Astrocyte (in vitro differentiated cells and primary cell): ENCODE measurements around the gene ZSWIM4. TPM values are rescaled to one million over a fixed set of nuclear protein-coding genes. Genes with fewer than 3 reads are reported as not detected.

Source experiments
- DNase-seq: peaks from one replicate; pipeline ENCODE4 v3.0.0-alpha.2; 2010; ENCODE audit warnings: low read depth
- FAIRE-seq: peaks from 2 replicates; lab custom pipeline; 2011; peaks lifted over from hg19 to GRCh38; lab: Jason Lieb, UNC
- H2AFZ ChIP-seq: 2 replicates; pipeline ENCODE4 v1.6.0; 2012; ENCODE audit warnings: low read depth, low read length, inconsistent platforms
- H3K27ac ChIP-seq: 2 replicates; pipeline ENCODE4 v1.5.1; 2011; ENCODE audit warnings: low read depth, low read length, inconsistent platforms
- H3K27me3 ChIP-seq: 2 replicates; pipeline ENCODE4 v1.6.0; 2011; ENCODE audit warnings: low read length, inconsistent platforms; ENCODE audit not compliant: insufficient read depth
- H3K36me3 ChIP-seq: 2 replicates; pipeline ENCODE4 v1.5.1; 2011; ENCODE audit warnings: low read length, inconsistent platforms; ENCODE audit not compliant: insufficient read depth
- H3K4me1 ChIP-seq: 2 replicates; pipeline ENCODE4 v1.5.1; 2011; ENCODE audit warnings: low read length, inconsistent platforms; ENCODE audit not compliant: insufficient read depth
- H3K4me2 ChIP-seq: 2 replicates; pipeline ENCODE4 v1.6.0; 2012; ENCODE audit warnings: low read length, inconsistent platforms
- H3K4me3 ChIP-seq: 2 replicates; pipeline ENCODE4 v1.5.1; 2011; ENCODE audit warnings: low read depth, mild to moderate bottlenecking, low read length, inconsistent platforms; ENCODE audit not compliant: insufficient read depth
- H3K79me2 ChIP-seq: 2 replicates; pipeline ENCODE4 v1.6.0; 2012; ENCODE audit warnings: mild to moderate bottlenecking, low read length, inconsistent platforms; ENCODE audit not compliant: insufficient read depth
- H3K9ac ChIP-seq: 2 replicates; pipeline ENCODE4 v1.6.0; 2012; ENCODE audit warnings: mild to moderate bottlenecking, low read length, inconsistent platforms
- H3K9me3 ChIP-seq: 2 replicates; pipeline ENCODE4 v1.5.1; 2012; ENCODE audit warnings: low read depth, mild to moderate bottlenecking, low read length, inconsistent platforms; ENCODE audit not compliant: insufficient read depth
- H4K20me1 ChIP-seq: 2 replicates; pipeline ENCODE4 v1.6.0; 2012; ENCODE audit warnings: low read length, inconsistent platforms; ENCODE audit not compliant: insufficient read depth
- H3K27ac Mint-ChIP-seq: one replicate; pipeline ENCODE4 v1.8.0; 2021; ENCODE audit warnings: mild to moderate bottlenecking, mixed read lengths; ENCODE audit not compliant: unreplicated experiment
- H3K27me3 Mint-ChIP-seq: one replicate; pipeline ENCODE4 v1.8.0; 2021; ENCODE audit warnings: low read depth, mixed read lengths; ENCODE audit not compliant: unreplicated experiment
- H3K36me3 Mint-ChIP-seq: one replicate; pipeline ENCODE4 v1.8.0; 2021; ENCODE audit warnings: low read depth, mixed read lengths; ENCODE audit not compliant: unreplicated experiment
- H3K4me1 Mint-ChIP-seq: one replicate; pipeline ENCODE4 v1.8.0; 2021; ENCODE audit warnings: low read depth, mixed read lengths; ENCODE audit not compliant: unreplicated experiment
- H3K4me3 Mint-ChIP-seq: one replicate; pipeline ENCODE4 v1.8.0; 2021; ENCODE audit warnings: mild to moderate bottlenecking, moderate library complexity, mixed read lengths; ENCODE audit not compliant: unreplicated experiment
- H3K9me3 Mint-ChIP-seq: one replicate; pipeline ENCODE4 v1.8.0; 2021; ENCODE audit warnings: mild to moderate bottlenecking, mixed read lengths; ENCODE audit not compliant: unreplicated experiment
- CTCF ChIP-seq: IDR thresholded peaks from 2 replicates; pipeline ENCODE4 v1.5.1; 2011; ENCODE audit warnings: low read depth, mild to moderate bottlenecking, inconsistent platforms, low read length, moderate library complexity; ENCODE audit not compliant: insufficient read depth
- EZH2 ChIP-seq: IDR thresholded peaks from 2 replicates; pipeline ENCODE4 v1.6.1; 2012; ENCODE audit warnings: mild to moderate bottlenecking, low read length, inconsistent platforms; ENCODE audit not compliant: insufficient read depth
- total RNA-seq: library from RNA; stranded (reverse); gene quantifications from 2 replicates; pipeline ENCODE4 v1.2.1, GENCODE V29; 2021

The ZSWIM4 gene
- total RNA-seq, 1 donor from 2014 or later = 10.6 TPM

GRCh38 chr19:13825489-13826441 is 30.5 kb downstream of the ZSWIM4 start:
- TF ChIP-seq EZH2 (no peak), CTCF (no peak)
- Histone ChIP-seq H2AFZ (no peak overlapping the region), H4K20me1 (peaks cover 36% of the 10 kb centered on the region), H3K27ac (no peak overlapping the region), H3K4me3 (no peak overlapping the region), H3K9me3 (no peaks in the 10 kb centered on the region), H3K4me1 (no peaks in the 10 kb centered on the region), H3K27me3 (no peaks in the 10 kb centered on the region), H3K36me3 (peaks cover 9% of the 10 kb centered on the region), H3K79me2 (no peaks in the 10 kb centered on the region), H3K4me2 (no peak overlapping the region), H3K9ac (no peak overlapping the region)
- H3K27ac Mint-ChIP-seq = peak overlapping the region; percentile 58
- H3K9me3 Mint-ChIP-seq = peaks cover 6% of the 10 kb centered on the region
- FAIRE-seq = no peak
- no peaks in the 10 kb centered on the region for H3K27me3 Mint-ChIP-seq
- no peak for DNase-seq
- no peak overlapping the region for H3K4me3 Mint-ChIP-seq
- peaks cover 16% of the 10 kb centered on the region for H3K36me3 Mint-ChIP-seq
- H3K4me1 Mint-ChIP-seq = no peaks in the 10 kb centered on the region

- Histone ChIP-seq H3K4me2 (no peak overlapping the region), H3K36me3 (peaks cover 8% of the 10 kb centered on the region), H2AFZ (no peak overlapping the region), H3K79me2 (no peaks in the 10 kb centered on the region), H3K27ac (no peak overlapping the region), H3K4me1 (no peaks in the 10 kb centered on the region), H4K20me1 (peaks cover 44% of the 10 kb centered on the region), H3K9me3 (no peaks in the 10 kb centered on the region), H3K27me3 (no peaks in the 10 kb centered on the region), H3K9ac (no peak overlapping the region), H3K4me3 (no peak overlapping the region)
- no peak for DNase-seq
- FAIRE-seq = no peak
- Mint-ChIP-seq H3K4me1 (no peaks in the 10 kb centered on the region), H3K36me3 (peaks cover 21% of the 10 kb centered on the region), H3K4me3 (no peak overlapping the region), H3K9me3 (peaks cover 6% of the 10 kb centered on the region), H3K27ac (no peak overlapping the region), H3K27me3 (no peaks in the 10 kb centered on the region)
- TF ChIP-seq EZH2 (no peak), CTCF (no peak)
Observed at GRCh38 chr19:13826652-13827235, 31.5 kb downstream of the ZSWIM4 start.
